Measurements from ENCODE around the gene YTHDC1.
A peak's percentile ranks its signal among the peaks of the same experiment; 100 is the strongest.

The YTHDC1 gene

DNA sequence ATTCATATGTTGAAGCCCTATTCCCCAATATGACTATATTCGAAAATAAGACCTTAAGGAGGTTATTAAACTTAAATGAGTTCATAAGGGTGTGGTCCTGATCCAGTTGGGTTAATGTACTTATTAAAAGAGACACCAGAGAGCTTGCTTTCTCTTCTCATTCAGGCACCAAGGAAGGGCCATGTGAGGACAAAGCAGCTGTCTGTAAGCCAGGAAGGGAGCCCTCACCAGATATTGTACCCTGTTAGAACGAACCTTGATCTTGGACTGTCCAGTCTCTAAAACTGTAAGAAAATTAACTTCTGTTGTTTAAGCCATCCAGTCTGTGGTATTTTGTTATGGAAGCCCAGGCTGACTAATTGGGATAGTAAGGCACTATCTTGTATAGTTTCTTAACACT, 9.1 kb upstream of the YTHDC1 start:
- no peak for DNase-seq

DNA sequence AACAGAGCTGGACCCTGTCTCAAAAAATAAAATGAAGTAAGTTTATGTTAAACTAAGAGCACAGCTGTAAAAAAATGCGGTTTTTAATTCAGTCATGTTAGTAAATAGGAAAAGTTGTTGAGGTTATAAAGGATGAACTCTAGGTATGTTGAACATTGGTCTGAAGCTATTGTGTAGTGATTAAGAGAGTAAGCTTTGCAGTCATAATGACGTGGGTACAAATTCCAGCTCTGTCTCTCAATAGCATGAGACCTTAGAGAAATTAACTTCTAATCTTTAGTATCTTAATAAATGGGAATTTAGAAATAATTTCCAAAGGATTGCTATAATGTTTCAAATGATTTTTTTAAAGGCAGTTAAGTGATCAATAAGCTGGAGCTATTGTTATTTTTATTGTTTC, 2.9 kb upstream of the YTHDC1 start:
- DNase-seq: no peak

DNA sequence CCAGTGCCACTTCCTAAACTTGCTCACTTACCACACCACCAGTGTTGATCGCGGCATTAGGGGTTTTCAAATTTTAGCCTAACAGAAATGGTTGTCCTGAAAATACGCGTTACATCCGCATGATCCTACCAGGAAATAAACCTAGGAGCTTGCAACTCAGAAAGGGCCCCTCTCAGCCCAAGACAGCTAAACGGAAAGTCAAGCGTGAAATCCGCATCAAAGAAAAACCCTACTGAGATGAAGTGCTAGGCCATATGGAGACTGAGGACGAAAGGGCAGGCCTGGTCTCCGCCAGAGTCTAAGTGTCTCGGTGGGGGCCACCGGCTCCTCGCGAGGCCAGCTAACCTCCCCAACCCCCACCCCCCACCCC, 626 bp downstream of the YTHDC1 start:
- peak in 1 of 2 experiments; percentile 54 for DNase-seq

DNA sequence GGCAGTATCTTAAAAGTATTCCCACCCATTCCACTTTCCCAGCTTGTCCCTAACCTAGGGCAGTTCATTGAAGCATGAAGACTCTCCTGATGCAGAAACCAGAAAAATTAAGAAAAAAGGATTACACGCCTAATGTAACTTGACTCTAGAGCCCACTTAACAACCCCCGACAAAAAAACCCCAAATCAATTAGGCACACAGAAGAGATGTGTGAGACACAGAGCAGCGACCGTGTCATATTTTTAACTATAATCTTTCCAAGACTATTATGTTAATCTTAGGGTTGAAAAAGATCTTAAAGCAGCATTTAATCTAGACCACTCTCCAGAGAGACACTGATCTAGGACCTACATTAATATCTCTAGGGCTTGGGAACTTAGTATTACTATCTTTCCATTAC, 1.3 kb downstream of the YTHDC1 start:
- no peak for DNase-seq

DNA sequence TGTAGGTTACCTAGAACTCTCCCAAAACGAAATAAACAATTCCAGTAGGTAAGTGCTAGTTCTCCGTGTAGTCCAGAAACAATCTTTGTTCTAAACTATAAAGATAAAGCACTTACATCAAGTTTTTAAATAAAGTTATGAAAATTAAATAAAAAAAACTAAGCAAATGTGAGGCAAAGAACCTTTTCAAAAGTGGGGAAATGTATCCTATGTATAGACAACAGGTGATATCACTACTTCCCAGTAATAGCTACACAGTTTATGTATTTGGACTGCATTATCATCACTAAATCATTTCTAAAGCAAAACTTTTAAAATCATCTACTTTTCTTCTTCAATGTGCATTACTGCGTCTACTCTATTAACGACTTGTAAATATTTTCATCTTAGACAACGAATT, 2.0 kb downstream of the YTHDC1 start:
- no peak for DNase-seq

DNA sequence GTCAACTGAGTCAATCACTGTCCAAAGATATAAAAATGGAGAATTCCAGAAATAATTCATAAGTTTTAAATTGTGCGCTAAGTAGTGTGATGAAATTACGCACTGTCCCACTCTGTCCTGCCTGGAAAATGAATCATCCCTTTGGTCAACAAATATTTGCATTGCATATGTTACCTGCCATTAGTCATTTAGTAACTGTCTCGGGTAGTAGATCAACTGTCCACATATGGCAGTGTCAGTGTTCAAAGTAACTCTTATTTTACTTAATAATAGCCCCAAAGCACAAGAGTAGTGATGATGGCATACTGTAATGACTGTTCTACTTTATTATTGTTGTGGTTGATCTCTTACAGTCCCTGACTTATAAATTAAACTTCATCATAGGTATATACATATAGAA, 3.4 kb downstream of the YTHDC1 start:
- DNase-seq: no peak

DNA sequence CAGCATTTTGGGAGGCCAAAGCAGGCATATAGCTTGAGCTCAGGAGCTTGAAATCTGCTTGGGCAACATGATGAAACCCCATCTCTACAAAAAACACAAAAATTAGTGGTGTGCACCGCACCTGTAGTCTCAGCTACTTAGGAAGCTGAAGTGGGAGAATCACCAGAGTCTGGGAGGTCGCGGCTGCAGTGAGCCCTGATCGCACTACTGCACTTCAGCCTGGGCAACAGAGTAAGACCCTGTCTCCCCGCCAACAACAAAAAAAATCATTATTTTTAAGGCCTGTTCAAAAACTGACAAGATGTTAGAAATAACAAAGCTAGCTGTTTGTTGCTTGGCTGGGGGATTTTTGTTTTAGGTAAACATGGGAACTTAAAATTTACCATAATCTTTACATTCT, 5.1 kb downstream of the YTHDC1 start:
- DNase-seq: no peak

DNA sequence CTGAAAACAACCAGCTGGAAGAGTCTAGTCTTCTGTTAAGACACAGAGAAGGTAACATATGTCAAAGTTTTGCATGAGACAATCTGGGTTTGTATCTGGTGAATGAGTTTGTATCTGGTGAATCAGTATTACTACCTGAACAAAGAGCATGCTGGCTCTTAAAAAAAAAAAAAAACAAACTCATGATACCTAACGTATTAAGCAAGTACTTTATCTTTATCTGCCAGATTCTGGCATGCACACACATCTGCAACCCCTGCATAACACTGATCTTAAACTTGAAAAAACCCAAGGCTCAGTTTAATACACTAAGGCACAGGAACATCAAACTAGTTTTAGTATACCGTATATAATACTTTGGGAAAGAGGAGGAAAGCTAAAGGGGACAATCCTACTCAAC, 5.8 kb downstream of the YTHDC1 start:
- no peak for DNase-seq

DNA sequence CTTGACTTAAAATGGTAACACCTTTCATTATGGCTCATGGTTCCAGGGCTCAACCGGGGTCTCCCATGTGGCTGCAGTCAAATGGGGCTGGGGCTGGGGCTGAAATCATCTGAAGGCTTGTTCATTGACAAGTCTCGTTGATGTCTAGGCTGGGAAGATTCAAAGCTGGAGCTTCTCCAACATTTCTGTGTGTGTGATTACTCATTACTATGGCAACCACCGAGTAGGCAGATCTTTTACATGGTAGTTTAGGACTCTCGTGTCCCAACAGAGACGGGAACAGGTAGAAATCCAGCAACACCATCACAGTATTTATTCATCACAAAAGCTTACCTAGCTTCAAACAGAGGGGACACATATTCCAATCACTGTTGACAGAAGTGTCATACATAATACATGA, 7.8 kb downstream of the YTHDC1 start:
- DNase-seq: no peak

DNA sequence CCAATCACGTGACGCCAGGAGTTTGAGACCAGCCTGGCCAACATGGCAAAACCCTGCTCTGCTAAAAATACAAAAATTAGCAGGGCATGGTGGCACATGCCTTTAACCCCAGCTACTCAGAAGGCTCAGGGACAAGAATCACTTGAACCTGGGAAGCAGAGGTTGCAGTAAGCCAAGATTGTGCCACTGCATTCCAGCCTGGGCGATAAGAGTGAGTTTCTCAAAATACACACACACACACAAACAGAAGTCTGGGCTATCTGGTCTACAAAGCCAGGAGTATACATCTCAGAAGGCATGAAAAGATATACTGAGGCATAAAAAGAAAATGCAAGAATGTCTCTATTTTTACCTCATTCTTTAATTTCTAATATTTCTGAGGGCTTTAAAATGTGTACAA, 11.3 kb downstream of the YTHDC1 start:
- no peak for DNase-seq

DNA sequence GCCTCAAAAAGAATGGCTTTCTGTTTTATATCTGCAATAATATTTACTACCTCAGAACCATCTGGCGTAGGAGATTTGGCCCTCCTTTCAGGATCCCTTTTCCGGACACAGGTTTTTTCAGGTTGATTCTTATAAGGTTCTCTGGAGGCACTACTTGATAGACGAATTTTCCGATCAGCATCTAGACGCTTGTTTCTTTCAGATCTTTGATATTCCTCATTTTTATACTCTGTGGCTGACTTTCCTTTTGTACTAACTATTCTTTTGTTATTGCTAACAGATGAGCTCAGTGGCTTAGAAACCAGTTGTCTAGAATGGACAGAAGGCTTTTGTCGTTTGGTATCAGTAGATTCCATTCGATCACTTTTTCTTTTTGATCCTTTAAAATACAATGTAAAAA, 12.4 kb downstream of the YTHDC1 start:
- DNase-seq: no peak

DNA sequence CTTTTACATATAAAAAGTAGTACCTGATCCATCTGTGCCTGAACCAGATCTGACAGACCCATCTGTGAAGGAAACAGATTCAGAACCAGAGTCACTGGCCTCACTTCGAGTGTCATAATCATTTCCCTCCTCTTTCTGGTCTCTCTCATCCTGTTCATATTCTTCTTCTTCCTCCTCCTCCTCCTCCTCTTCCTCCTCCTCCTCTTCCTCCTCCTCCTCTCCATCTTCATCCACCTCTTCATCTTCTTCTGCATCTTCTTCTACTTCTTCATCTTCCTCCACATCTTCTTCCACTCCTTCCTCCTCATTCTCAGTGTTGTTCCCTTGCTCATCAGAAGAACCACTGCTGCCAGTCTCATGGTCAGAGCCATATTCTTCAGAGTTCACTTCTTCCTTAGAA, 12.9 kb downstream of the YTHDC1 start:
- DNase-seq: no peak

DNA sequence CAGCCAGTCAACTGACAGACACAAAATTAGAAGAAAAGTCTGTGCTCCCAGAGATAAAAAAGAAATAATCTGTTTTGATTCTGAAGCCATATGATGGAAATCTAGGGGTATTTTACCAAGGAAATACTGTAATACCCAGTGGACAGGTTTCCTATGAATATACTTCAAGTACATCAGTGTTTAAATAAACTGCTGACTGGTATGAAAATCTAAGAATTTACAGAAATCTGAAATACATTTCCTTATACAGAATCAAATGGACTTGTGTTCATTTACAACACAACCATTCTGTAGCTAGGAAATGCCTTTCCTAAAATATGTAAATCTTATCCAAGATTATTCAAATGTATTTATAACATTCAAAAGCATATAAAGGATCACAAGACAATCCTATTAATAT, 13.4 kb downstream of the YTHDC1 start:
- DNase-seq: no peak

DNA sequence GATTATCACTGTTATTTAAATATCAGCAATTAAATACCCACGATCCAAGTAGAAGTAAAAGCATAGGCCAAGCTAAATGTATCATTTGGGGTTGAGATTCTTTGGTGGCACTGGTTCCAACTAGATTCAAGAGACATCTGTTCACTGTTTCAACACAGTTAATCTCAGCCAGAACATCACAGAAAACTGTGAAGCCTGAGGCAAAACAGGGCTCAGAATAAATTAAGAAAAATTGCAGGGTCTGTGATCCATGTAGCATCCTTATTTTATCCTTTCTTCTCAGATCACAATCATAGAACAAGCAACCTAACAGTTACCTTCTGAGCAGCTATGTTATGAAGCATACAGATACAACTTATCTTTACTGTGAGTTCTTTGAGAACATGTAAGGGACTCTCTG, 23.7 kb downstream of the YTHDC1 start:
- no peak for DNase-seq

DNA sequence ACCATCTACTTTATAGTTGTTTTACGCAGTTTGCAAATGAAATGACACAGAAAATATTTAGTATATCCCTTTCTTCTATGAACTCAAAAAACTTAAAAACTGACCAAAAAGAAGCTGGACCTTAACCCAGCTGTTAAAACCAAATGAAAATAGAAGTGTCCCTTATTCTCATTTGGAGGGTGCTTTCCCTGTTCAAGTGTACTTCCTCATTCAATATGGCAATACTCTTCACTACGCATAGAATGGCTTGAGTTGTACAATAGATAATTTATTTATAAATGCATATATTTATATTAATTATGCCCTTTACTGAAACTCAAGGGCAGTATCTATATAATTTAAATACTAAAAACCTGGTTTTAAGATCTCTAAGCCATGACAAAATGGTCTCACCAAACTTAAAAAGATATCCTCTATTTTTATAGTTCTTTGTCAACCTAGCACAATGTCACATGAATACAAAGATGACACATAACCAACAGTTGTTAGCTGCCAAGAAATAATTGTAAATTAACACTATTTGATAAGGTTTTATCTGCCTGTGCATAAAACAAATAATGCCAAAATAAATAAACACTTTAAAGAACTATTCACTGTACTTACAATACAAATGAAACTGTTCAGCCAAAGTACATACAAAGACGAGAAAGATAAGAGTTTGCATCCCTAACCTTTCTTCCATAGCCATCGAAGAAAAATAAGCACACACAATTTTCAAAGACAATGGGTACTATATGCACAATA, 25.2 kb downstream of the YTHDC1 start:
- DNase-seq: no peak

DNA sequence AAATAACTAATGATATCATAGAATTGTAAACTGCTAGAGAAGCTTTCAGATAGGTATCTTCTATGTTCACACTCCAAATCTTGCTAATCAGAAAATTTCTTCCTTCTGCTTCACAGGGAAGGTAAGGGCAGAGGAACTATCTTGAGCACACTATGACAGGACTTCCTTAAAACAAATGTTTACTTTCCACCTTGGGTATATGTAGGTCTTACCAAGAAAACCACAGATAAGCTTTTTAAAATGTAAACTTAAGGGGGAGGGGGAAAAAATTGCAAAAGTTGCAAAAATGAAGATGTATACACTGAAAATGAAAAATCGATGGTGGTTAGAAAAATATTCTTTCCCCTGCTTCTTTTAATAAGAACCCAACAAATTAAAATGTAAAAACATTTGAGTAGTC, 30.9 kb downstream of the YTHDC1 start:
- no peak for DNase-seq

DNA sequence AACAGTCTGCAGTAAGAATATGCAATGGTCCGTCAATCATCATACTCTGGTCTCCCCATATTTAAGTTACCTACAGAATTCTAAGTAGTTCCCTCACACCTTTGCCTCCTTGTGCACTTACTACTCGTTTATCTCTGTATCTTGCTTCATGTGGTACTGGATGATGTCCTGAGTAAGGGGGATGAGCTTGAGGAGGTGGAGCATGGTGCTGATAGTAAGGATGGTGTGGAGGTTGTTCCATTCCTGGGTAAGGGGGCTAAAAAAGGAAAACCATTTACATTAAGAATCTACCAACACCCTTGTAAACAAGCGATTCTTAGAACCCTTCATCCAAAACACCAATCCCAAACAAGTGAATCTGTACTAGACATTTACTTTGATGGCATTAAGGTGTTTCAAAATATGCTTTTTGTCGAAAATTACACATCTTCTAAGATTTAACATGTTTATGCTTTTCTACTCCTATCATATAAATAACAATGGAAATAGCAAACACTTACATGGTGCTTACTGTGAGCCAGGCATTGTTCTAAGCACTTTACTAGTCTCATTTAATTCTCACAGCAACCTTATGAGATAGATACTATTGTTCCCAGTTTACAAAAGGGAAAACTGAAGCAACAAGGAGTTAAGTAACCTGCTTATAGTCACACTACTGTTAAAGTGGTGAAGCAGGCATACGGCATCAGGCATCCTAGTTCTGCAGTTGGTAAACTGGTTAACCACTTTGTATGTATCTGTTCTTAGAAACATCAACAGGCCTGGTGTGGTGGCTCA, 33.5 kb downstream of the YTHDC1 start:
- no peak for DNase-seq

DNA sequence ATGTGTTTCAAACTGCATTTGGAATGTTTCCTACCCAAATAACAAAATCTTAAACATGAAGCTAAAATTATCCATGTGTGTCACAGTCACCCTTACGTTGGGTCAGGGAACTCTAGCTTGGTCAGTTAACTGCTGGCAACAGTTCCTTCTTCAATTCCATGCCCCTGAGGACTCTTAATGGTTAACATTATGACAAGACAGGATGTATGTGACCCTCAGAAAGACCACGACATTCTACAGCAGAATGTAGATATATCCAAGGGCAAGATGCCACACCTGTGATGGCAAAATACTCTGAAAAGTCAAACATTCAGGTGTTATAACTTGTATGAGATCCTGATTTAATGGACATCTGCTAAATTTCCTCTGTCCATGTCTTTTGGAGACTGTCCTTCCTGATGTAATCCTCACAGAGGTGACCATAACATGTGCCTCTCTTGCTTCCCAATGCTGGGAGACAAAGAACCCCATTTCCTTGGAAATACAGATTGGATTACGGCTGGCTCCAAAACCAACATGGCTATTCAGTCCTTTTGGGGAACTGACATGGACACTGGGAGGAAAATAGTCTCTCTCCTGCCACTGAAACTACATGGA, 39.1 kb downstream of the YTHDC1 start:
- no peak for DNase-seq

DNA sequence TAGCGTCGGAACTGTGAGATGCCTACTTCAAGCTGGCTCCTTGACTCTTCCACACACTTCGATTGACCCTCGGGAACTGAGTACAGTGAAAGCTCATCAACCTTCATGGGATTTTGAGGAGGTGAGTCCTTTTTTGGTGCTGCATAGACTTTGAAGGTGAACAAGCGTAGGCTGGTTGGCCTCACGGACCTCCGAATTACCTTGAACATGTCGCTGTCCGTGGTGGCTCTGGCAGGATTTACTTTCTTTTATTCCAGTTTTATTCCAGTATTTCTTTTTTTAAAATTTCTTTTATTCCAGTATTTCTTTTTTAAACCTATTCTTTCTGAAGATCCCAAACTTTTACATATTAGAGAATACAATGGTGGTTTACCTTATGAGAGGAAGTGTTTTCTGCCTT, 45.2 kb downstream of the YTHDC1 start:
- no peak for DNase-seq

DNA sequence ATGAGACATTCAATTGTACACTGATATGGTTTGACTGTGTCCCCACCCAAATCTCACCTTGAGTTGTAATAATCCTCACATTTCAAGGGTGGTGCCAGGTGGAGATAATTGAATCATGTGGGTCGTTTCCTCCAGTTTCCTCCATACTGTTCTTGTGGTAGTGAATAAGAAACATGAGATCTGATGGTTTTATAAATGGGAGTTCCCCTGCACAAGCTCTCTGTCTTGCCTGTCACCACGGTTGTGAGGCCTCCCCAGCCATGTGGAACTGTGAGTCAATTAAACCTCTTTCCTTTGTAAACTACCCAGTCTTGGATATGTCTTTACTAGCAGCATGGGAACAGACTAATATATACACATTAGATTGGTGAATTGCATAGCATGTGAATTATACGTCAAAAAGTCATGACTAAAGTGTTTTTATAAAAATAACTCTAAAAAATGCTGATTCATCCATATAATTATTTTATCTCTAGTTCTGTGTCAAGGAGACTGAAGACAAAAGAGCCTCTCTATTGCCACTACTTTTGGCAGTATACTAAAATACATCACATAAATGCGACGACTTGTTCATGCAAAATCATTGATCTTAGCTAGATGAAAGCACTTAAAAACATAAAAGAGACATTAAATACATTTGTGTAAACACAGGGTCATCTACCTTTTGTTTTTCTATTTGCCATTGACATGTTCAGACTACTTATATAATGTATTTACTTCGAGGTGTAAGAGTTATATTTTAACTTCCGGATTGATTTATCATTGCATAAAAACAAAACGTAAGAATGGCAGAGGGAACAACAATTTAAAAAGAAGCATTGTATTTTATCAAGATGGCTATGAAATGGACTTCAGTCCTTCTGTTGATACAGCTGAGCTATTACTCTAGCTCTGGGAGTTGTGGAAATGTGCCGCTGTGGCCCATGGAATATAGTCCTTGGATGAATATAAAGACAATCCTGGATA, 50.1 kb downstream of the YTHDC1 start:
- no peak for DNase-seq

DNA sequence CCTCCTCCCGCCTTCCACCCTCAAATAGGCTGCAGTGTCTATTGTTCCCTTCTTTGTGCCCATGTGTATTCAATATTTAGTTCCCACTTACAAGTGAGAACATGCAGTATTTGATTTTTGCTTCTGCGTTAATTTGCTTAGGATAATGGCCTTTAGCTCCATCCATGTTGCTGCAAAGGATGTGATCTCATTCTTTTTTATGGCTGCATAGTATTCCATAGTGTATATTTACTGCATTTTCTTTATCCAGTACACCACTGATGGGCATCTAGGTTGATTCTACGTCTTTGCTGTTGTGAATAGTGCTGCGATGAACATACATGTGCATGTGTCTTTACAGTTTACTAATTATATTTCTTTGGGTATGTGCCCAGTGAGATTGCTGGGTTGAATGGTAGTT, 52.8 kb downstream of the YTHDC1 start:
- no peak for DNase-seq

DNA sequence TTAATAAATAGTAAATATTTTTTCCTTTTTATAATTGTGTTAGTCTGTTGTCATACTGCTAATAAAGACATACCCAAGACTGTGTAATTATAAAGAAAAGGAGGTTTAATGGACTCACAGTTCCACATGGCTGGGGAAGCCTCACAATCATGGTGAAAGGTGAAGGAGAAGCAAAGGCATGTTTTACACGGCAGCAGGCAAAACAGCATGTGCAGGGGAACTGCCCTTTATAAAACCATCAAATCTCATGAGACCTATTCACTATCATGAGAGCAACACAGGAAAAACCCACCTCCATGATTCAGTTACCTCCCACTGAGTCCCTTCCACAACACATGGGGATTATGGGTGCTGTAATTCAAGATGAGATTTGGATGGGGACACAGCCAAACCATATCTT, 58.6 kb downstream of the YTHDC1 start:
- DNase-seq: no peak

DNA sequence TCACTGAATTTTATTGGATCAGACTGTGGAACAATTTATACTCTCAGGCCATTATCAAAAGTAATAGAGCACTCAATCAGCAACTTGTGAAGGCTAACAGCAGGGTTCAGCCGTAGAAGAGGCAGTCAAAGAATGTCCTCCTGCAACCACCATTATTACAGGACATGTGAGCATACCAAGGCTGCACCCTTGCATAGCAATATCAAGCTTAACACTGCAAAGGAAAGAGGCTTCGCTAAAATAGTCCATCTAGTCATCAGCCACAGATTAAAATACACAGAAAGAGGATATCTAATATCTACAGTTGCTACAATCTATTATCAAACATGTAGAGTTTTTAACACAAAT, 61.5 kb downstream of the YTHDC1 start:
- no peak for DNase-seq
